ENCODE results near the gene CEACAM16. TPM values are rescaled to one million over a fixed set of nuclear protein-coding genes. Genes with fewer than 3 reads are reported as not detected.

The CEACAM16 gene
- total and polyA plus RNA-seq, 9 of the 15 experiments (the other 6 are each of a cell fraction or from before 2014, with no cell fraction given), result not detected

DNA sequence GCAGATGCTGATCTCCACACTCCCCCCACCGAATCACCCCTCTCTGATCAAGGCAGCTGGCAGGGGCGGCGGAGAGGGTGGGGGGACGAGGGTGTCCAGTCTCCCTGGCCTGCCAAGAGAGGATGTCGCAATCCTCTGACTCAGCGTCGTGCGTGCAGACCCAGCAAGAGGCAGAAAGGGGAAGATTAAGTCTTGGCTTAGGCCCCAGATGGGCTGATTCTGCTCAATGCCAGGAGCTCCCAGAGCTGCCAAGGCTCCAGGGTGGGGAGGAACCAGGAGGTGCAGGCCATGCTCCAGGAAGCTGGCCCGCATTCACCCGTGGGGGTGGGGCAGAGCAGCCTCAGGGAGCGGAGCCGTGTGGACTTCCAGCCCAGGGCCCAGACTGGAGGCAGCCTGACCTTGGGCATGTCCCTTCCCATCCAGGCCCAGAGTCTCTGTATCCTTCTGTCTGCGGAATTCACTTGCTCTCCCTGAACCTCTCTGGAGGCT is 42.9 kb downstream of the CEACAM16 start (continued):
- TF ChIP-seq ERF (CRISPR knock-in tag; IDR thresholded peaks at IDR 0.05) (0 out of 2 replicates have a peak, but pooled peaks have one; percentile 21), ZNF584 (CRISPR knock-in tag; IDR thresholded peaks at IDR 0.05; ENCODE audit: low read depth) (0 out of 2 replicates have a peak, but pooled peaks have one; percentile 49), PHB2 (IDR thresholded peaks at IDR 0.05; ENCODE audit: low read depth) (no peak), RBM34 (IDR thresholded peaks at IDR 0.05; ENCODE audit: borderline replicate concordance, insufficient read depth, low read length) (no peak), IRF2 (CRISPR knock-in tag; IDR thresholded peaks at IDR 0.05) (no peak), ZNF589 (CRISPR knock-in tag; IDR thresholded peaks at IDR 0.05; ENCODE audit: low read depth) (peak; percentile 87; the same call in 1 of the 2 replicates), GABPA (tag; conservative IDR thresholded peaks at IDR 0.05; ENCODE audit: low read depth) (peak; percentile 24; the same call in 1 of the 2 replicates), MYBL2 (IDR thresholded peaks at IDR 0.05; ENCODE audit: low read depth) (no peak), MYBL2 (CRISPR knock-in tag; IDR thresholded peaks at IDR 0.05; ENCODE audit: borderline replicate concordance) (no peak), ZNF551 (CRISPR knock-in tag; IDR thresholded peaks at IDR 0.05) (no peak), EP400 (IDR thresholded peaks at IDR 0.05) (peak; percentile 35; the same call in 1 of the 2 replicates), PURB (CRISPR knock-in tag; IDR thresholded peaks at IDR 0.05; ENCODE audit: low read depth) (no peak), CEBPG (CRISPR knock-in tag; IDR thresholded peaks at IDR 0.05) (peak; percentile 98), CEBPG (tag; conservative IDR thresholded peaks at IDR 0.05 in 1 of 2, IDR thresholded peaks at IDR 0.05 in 1 of 2) (peak; percentile 99), HSF4 (CRISPR knock-in tag; IDR thresholded peaks at IDR 0.05; ENCODE audit: borderline replicate concordance) (no peak), L3MBTL2 (IDR thresholded peaks at IDR 0.05) (peak; percentile 74), ZNF644 (tag; IDR thresholded peaks at IDR 0.05; ENCODE audit: low read depth) (no peak; the same call in 1 of the 2 replicates), MBD2 (IDR thresholded peaks at IDR 0.05; ENCODE audit: borderline replicate concordance, low read depth) (0 out of 2 replicates have a peak, but pooled peaks have one; percentile 19), ZNF316 (IDR thresholded peaks at IDR 0.05) (peak; percentile 78), TEAD4 (IDR thresholded peaks at IDR 0.05; ENCODE audit: low read length) (0 out of 2 replicates have a peak, but pooled peaks have one; percentile 11), TEAD4 (CRISPR knock-in tag; IDR thresholded peaks at IDR 0.05; ENCODE audit: borderline replicate concordance) (no peak), ZBTB7A (IDR thresholded peaks at IDR 0.05; ENCODE audit: borderline replicate concordance, control insufficient read depth, low read depth, low read length) (peak; percentile 80; the same call in 1 of the 2 replicates), ZNF175 (CRISPR knock-in tag; IDR thresholded peaks at IDR 0.05; ENCODE audit: low read depth) (peak; percentile 66; the same call in 1 of the 2 replicates), YY1 (IDR thresholded peaks at IDR 0.05; ENCODE audit: borderline replicate concordance in 1 of 3, control insufficient read depth in 1 of 3, extremely low read depth in 1 of 3, insufficient read depth in 3 of 3, insufficient read length in 1 of 3, insufficient replicate concordance in 2 of 3, low read depth in 1 of 3, low read length in 2 of 3) (peak in 1 of 3 experiments; percentile 9)
- TF ChIP-seq, protein P1, sequence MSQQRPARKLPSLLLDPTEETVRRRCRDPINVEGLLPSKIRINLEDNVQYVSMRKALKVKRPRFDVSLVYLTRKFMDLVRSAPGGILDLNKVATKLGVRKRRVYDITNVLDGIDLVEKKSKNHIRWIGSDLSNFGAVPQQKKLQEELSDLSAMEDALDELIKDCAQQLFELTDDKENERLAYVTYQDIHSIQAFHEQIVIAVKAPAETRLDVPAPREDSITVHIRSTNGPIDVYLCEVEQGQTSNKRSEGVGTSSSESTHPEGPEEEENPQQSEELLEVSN (IDR thresholded peaks at IDR 0.05; ENCODE audit: borderline replicate concordance in 1 of 2, extremely low read depth in 1 of 2, insufficient read depth in 1 of 2, insufficient read length in 1 of 2, low read depth in 1 of 2, low read length in 1 of 2, poor library complexity in 1 of 2, severe bottlenecking in 1 of 2), result peak in 1 of 2 experiments; percentile 31
- TF ChIP-seq, protein P2, sequence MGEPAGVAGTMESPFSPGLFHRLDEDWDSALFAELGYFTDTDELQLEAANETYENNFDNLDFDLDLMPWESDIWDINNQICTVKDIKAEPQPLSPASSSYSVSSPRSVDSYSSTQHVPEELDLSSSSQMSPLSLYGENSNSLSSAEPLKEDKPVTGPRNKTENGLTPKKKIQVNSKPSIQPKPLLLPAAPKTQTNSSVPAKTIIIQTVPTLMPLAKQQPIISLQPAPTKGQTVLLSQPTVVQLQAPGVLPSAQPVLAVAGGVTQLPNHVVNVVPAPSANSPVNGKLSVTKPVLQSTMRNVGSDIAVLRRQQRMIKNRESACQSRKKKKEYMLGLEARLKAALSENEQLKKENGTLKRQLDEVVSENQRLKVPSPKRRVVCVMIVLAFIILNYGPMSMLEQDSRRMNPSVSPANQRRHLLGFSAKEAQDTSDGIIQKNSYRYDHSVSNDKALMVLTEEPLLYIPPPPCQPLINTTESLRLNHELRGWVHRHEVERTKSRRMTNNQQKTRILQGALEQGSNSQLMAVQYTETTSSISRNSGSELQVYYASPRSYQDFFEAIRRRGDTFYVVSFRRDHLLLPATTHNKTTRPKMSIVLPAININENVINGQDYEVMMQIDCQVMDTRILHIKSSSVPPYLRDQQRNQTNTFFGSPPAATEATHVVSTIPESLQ (CRISPR knock-in tag; IDR thresholded peaks at IDR 0.05), result no peak
